ENCODE results near the gene ARID1B. TPM values are rescaled to one million over a fixed set of nuclear protein-coding genes. Genes with fewer than 3 reads are reported as not detected.

ARID1B gene
- total and polyA plus RNA-seq, 2 experiments from 2014 or later = 32.9 to 67.0 TPM

DNA sequence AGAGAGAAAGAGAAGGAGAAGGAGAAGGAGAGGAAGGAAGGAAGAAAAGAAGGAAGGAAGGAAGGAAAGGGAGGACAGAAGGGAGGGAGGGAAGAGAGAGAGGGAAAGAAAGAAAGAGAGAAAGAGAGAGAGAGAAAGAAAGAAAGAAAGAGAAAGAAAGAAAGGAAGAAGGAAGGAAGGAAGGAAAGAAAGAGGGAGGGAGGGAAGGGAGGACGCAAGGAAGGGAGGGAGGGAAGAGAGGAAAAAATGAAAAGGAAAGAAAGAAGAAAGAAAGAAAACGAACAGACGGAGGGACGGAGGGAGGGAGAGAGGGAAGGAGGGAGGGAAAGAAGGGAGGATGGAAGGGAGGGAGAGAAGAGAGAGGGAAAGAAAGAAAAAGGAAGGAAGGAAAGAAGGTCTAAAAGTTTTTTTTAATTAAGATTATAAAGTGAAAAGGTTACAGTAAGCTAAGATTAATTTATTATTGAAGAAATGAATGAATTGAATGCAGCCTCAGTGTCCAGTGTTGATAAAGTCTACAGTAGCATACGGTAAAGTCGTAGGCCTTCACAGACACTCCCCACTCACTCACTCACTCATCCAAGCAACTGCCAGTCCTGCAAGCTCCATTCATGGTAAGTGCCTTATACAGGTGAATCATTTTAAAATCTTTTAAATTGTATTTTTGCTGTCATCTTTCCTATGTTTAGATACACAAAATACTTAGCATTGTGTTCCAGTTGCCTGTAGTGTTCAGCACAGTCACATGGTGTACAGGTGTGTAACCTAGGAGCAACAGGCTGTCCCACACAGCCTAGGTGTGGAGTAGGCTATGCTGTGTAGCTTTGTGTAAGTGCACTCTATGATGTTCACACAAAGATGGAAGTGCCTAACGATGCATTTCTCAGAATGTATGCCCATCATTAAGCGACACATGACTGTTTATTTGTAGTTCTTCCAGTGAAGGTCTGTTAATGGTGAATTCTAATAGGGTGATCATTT lies 20.3 kb upstream of the ARID1B start:
- H3K4me3 ChIP-seq = no peak overlapping the region
- H3K9me2 ChIP-seq (replicated peaks; ENCODE audit: insufficient read depth) = no peaks in the 10 kb centered on the region
- no peak overlapping the region for H3K4me2 ChIP-seq
- H3K9me3 ChIP-seq (ENCODE audit: low read depth) = no peaks in the 10 kb centered on the region
- H3K27ac ChIP-seq = no peak overlapping the region
- no peaks in the 10 kb centered on the region for H3K79me2 ChIP-seq
- no peaks in the 10 kb centered on the region for H3K27me3 ChIP-seq
- H4K20me1 ChIP-seq (ENCODE audit: insufficient read depth, poor library complexity, severe bottlenecking) = no peaks in the 10 kb centered on the region
- no peak for DNase-seq (ENCODE audit: low spot score)
- no peak for TF ChIP-seq EZH2phosphoT487 (IDR thresholded peaks at IDR 0.05; ENCODE audit: low read depth, severe bottlenecking, unreplicated experiment)
- TF ChIP-seq EZH2 (IDR thresholded peaks at IDR 0.05; ENCODE audit: borderline replicate concordance) = no peak
- TF ChIP-seq, protein P1, sequence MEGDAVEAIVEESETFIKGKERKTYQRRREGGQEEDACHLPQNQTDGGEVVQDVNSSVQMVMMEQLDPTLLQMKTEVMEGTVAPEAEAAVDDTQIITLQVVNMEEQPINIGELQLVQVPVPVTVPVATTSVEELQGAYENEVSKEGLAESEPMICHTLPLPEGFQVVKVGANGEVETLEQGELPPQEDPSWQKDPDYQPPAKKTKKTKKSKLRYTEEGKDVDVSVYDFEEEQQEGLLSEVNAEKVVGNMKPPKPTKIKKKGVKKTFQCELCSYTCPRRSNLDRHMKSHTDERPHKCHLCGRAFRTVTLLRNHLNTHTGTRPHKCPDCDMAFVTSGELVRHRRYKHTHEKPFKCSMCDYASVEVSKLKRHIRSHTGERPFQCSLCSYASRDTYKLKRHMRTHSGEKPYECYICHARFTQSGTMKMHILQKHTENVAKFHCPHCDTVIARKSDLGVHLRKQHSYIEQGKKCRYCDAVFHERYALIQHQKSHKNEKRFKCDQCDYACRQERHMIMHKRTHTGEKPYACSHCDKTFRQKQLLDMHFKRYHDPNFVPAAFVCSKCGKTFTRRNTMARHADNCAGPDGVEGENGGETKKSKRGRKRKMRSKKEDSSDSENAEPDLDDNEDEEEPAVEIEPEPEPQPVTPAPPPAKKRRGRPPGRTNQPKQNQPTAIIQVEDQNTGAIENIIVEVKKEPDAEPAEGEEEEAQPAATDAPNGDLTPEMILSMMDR (IDR thresholded peaks at IDR 0.05; ENCODE audit: poor library complexity) = no peak
- no peaks in the 10 kb centered on the region for H3K36me3 ChIP-seq (replicated peaks; ENCODE audit: insufficient read depth, low read depth)
- 93% methylated on average over 4 of the region's 8 CpGs for WGBS (ENCODE audit: low lambda C conversion rate, missing lambda C conversion rate)
- H3K4me1 ChIP-seq (ENCODE audit: insufficient read depth) = no peaks in the 10 kb centered on the region
- no peak overlapping the region for H2AFZ ChIP-seq

DNA sequence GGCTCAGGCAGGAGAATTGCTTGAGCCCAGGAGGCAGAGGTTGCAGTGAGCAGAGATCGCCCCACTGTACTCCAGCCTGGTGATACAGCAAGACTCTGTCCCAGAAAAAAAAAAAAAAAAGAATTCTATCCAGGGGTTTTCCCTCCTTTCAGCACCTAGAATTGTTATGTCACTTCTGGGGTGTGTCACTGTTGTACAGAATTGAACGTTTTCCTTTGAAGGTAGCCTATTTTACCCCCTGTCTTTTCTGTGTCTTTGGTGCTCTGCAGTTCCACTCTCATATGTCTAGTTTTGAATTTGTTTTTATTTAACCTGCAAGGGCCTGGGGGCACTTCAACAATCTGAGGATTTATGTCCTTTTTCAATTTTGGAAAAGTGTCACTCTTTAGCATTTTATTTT lies 19.3 kb upstream of the ARID1B start:
- Histone ChIP-seq H3K4me2 (no peak overlapping the region), H2AFZ (no peak overlapping the region), H3K27ac (no peak overlapping the region), H4K20me1 (ENCODE audit: insufficient read depth, poor library complexity, severe bottlenecking) (no peaks in the 10 kb centered on the region), H3K9me2 (replicated peaks; ENCODE audit: insufficient read depth) (no peaks in the 10 kb centered on the region), H3K27me3 (no peaks in the 10 kb centered on the region), H3K36me3 (replicated peaks; ENCODE audit: insufficient read depth, low read depth) (no peaks in the 10 kb centered on the region), H3K79me2 (no peaks in the 10 kb centered on the region), H3K9me3 (ENCODE audit: low read depth) (no peaks in the 10 kb centered on the region), H3K4me1 (ENCODE audit: insufficient read depth) (no peaks in the 10 kb centered on the region), H3K4me3 (no peak overlapping the region)
- TF ChIP-seq EZH2phosphoT487 (IDR thresholded peaks at IDR 0.05; ENCODE audit: low read depth, severe bottlenecking, unreplicated experiment) = no peak
- TF ChIP-seq, protein P1 (IDR thresholded peaks at IDR 0.05; ENCODE audit: poor library complexity) = no peak
- no peak for TF ChIP-seq EZH2 (IDR thresholded peaks at IDR 0.05; ENCODE audit: borderline replicate concordance)
- 89% methylated on average over 2 of the region's 2 CpGs for WGBS (ENCODE audit: low lambda C conversion rate, missing lambda C conversion rate)
- DNase-seq (ENCODE audit: low spot score) = no peak

DNA sequence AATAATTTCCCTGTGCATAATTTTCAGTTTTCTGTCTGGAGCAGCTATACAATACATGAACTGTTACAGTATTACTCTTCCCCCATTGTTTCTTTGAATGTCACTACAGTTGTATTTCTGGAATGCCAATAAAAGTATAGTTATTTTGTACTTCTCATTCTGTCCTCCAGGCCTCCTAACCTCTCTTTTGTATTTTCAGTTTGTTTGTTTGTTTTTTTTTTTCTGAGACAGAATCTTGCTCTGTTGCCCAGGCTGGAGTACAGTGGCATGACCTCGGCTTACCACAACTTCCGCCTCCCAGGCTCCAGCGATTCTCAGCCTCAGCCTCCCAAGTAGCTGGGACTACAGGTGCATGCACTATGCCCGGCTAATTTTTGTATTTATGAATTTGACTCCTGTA lies 16.8 kb upstream of the ARID1B start:
- no peaks in the 10 kb centered on the region for H4K20me1 ChIP-seq (ENCODE audit: insufficient read depth, poor library complexity, severe bottlenecking)
- no peaks in the 10 kb centered on the region for H3K27me3 ChIP-seq
- H2AFZ ChIP-seq = no peak overlapping the region
- no peak overlapping the region for H3K27ac ChIP-seq
- H3K36me3 ChIP-seq (replicated peaks; ENCODE audit: insufficient read depth, low read depth) = no peaks in the 10 kb centered on the region
- H3K9me2 ChIP-seq (replicated peaks; ENCODE audit: insufficient read depth) = no peaks in the 10 kb centered on the region
- DNase-seq (ENCODE audit: low spot score) = no peak
- 95% methylated on average over 4 of the region's 4 CpGs for WGBS (ENCODE audit: low lambda C conversion rate, missing lambda C conversion rate)
- no peaks in the 10 kb centered on the region for H3K4me1 ChIP-seq (ENCODE audit: insufficient read depth)
- no peak overlapping the region for H3K4me3 ChIP-seq
- H3K79me2 ChIP-seq = no peaks in the 10 kb centered on the region
- no peak overlapping the region for H3K4me2 ChIP-seq
- no peaks in the 10 kb centered on the region for H3K9me3 ChIP-seq (ENCODE audit: low read depth)
- TF ChIP-seq EZH2 (IDR thresholded peaks at IDR 0.05; ENCODE audit: borderline replicate concordance) (no peak), EZH2phosphoT487 (IDR thresholded peaks at IDR 0.05; ENCODE audit: low read depth, severe bottlenecking, unreplicated experiment) (no peak)
- TF ChIP-seq, protein P1 (IDR thresholded peaks at IDR 0.05; ENCODE audit: poor library complexity) = no peak
